GM21825 (cell line): ENCODE data around the gene SNX5.

ENCODE experiments used
- ATAC-seq: cut with Tn5 transposase; IDR thresholded peaks from one replicate; pipeline ENCODE4 v1.9.1; 2021; ENCODE audit warnings: mild to moderate bottlenecking, moderate library complexity; ENCODE audit not compliant: unreplicated experiment

Gene SNX5

DNA sequence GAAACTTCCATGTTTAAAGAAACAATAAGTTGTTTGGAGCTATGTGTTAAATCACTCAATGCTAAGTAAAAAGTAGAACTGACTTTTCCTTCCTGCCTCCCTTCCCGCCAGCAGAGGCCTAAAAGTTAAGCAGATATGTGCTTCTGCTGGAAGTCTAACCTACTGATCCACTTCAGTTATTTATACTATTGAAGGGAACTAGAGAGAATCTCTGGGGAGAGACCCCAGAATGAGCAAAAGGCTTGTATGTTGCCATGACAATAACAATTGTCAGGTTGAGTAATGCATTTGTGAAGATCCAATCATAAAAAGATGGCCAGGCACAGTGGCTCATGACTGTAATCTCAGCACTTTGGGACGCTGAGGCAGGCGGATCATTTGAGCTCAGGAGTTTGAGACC, 25.0 kb upstream of the SNX5 start:
- no peak for ATAC-seq

DNA sequence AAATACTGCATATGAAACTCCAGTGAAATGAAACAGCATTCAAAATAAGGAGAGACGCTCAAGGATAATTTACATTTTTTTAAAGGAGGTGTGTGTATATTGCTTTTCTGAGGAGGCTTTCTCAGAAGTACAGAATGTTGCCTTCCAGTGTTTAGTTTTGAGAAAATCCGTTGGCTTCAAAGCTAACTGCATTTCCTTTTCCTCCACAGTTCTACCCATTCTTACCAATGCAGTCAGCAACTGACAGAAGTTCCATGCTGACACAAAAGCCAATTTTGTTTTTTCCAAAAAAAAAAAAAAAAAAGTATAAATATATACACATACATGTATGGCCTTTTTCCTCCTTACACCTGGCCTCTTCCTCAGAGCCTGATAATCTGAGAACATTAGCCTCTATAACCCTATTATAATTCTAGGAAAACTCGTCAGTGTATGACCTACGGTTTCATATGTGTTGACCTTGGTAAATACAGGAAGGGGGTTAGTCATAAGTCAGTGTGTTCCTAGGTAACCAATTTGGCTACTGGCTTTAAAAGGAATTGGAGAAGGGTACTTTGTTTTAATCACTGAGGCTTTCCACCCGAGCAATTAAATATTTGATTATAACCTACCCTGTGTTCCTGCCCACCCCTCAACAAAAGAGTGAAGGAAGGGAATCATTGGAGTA, 24.4 kb upstream of the SNX5 start:
- no peak for ATAC-seq

DNA sequence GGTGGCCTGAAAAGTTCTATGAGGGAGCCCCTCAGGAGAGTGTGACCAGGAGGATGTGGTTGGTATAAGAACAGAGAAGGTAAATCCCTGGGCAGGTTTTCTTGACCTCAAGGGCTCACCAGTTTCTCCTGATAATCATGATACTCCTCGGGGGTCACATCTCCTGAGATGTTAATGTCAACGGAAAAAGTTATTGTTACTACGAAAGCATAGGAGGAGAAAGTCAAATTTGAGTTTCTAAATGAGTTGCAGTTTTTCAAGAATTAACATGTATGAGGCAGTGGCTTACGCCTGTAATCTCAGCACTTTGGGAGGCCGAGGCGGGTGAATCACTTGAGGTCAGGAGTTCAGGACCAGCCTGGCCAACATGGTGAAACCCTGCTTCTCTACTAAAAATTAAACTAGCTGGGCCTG, 23.6 kb upstream of the SNX5 start:
- ATAC-seq = peak; percentile 51

DNA sequence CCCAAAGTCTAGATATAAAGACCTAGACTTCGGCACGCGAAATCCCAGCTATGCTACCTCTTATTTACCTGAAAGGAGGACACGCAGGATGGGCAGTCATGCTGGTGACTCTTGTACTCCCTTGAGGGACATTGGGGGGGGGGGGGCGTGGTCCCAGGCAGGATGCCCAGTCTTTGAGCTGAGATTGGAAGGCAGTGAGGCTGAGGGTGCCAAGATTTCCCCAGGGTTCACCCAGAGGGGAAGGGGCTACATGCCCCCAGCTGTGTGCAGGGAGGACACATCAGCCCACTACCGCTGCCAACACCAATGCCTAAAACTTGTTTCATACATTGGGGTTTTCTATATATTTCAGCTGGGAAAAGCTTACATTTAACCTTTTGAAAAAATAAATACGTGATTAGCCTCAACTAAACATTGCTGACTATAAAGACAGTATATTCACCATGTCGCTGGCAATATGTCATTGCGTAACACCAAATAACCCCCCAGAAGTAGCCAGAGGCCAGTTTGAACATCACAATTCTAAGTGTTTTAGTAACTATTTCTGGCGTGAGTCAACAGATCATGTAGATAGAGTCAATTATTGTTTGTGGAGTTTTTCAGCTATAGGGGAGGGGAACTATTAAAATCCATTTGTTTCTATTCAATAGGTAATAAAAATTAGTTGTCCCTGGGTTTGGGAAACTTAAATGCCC, 21.8 kb upstream of the SNX5 start:
- ATAC-seq = no peak

DNA sequence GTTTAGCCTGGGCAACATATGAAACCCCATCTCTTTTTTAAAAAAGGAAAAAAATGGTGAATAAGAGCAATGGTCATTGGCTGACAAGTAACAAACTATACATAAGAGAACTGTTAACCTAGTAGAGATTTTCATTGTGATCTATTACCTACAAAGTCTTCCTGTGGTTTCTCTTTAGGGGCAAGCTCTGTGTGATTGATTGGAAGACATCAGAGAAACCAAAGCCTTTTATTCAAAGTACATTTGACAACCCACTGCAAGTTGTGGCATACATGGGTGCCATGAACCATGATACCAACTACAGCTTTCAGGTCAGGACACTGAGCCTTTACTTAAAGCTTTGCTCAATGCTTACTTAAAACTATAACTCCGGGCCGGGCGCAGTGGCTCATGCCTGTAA, 19.4 kb upstream of the SNX5 start:
- ATAC-seq = no peak

DNA sequence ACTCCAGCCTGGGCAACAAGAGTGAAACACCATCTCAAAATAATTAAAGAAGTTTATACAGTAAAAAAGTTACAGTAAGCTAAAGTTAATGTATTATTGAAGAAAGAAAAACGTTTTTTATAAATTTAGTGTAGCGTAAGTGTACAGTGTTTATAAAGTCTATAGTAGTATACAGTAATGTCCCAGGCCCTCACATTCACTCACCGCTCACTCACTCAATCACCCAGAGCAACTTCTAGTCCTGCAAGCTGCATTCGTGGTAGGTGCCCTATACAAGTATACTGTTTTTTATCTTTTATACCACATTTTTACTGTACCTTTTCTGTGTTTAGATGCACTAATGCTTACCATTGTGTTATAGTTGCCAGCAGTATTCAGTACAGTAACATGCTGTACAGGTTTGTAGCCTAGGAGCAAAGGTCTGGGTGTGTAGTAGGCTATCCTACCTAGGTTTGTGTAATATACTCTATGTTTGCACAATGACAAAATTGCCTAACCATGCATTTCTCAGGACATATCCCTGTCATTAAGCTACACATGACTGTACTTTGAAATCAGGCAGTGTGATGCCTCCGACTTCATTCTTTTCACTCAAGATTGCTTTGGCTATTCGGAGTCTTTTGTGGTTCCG, 16.9 kb upstream of the SNX5 start:
- no peak for ATAC-seq

DNA sequence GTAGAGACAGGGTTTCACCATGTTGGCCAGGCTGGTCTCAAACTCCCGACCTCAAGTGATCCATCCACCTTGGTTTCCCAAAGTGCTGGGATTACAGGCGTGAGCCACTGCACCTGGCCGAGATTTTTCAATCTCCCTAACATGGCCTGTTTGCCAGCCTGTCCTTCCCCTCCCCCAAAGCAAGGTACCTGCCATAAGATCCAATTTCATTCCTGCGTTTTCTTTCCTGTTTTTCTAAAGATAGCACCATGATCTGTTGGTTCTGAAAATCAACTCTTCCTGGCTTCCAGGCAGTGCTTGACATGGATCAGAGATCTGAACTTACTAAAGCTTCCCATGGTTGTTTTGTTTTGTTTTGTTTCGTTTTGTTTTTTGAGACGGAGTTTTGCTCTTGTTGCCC, 7.7 kb upstream of the SNX5 start:
- no peak for ATAC-seq

DNA sequence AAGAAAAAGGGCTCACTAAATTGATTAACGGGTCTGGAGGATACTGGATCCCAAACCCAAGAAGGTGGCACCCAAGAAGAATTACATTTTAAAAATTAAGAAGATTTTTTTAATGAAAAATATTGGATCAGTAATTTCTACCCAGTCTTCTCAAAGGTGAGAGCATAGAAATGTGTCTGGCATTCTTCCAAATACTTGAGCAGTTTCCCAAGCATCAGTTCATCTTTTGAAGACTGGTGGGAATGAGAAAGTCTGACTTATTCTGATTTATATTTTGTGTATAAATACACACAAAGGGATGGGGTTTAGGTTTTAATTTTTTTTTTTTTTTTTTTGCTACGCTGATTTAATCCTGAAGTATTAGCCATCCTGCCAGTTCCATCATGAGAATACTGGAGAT, 3.5 kb upstream of the SNX5 start:
- no peak for ATAC-seq

DNA sequence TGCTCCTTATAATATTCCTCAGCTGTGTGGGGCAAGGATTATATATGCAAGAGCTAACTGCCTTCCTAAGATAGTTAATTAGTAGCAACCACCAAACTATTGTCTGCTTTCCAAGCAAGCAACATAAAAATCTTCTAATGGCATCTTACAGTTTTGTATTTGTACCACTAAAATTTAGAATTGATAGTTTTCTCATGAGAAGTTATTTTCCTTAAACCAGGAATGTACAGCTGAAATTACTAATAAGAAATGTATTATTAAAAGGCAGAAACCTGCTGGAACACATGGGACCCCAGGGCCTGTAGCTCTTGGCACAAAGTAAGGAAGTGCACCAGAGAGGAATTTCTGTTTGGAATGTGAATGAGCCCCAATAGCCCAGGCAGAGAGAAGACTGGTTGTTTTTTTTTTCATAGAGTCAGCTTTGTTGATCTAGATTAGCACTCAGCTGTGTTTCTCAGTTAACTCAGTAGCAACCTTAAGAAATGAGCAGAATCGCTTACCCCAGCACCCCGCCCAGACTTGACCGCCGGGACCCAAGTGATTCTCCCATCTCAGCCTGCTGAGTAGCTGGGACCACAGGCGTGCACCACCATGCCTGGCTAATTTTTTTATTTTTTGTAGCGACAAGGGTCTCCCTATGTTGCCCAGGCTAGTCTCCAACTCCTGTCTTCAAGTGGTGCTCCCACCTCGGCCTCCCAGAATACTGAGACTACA, 2.9 kb upstream of the SNX5 start:
- no peak for ATAC-seq

DNA sequence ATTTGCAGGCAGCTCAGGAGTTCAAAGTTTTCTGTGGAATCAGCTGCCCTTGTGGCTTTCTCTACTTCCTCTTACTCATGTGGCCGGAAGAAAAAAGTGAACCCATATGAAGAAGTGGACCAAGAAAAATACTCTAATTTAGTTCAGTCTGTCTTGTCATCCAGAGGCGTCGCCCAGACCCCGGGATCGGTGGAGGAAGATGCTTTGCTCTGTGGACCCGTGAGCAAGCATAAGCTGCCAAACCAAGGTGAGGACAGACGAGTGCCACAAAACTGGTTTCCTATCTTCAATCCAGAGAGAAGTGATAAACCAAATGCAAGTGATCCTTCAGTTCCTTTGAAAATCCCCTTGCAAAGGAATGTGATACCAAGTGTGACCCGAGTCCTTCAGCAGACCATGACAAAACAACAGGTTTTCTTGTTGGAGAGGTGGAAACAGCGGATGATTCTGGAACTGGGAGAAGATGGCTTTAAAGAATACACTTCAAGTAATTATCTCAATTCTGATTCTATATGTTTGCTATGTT, 1.4 kb upstream of the SNX5 start:
- ATAC-seq = no peak

DNA sequence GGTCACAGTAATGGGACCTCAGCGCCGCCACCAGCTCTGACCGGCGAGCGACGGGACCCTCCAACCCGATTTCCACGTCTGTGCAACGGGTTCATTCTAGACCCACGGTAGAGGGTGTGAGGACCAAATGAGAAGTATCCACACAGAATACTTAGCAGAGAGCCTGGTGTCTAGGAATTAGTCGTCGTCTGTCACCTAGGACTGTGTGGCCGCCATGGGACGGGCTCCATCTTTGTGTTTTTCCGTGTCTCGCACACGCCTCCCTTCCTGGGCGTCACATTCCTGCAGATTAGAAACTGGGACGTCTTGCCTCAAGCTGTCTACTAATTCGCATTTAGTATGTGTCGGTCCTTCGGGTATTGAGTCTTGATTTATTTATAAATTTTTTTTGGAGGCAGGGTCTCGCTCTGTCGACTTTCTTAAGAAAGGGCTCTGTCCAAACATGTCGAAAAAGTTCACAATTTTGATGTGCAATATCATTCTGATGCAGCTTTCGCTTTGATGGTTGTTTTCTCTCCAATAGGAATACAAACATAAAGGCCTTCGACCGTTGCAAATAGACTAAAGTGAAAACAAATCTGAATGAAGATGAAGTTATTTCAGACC, 787 bp upstream of the SNX5 start:
- ATAC-seq = peak; percentile 13

DNA sequence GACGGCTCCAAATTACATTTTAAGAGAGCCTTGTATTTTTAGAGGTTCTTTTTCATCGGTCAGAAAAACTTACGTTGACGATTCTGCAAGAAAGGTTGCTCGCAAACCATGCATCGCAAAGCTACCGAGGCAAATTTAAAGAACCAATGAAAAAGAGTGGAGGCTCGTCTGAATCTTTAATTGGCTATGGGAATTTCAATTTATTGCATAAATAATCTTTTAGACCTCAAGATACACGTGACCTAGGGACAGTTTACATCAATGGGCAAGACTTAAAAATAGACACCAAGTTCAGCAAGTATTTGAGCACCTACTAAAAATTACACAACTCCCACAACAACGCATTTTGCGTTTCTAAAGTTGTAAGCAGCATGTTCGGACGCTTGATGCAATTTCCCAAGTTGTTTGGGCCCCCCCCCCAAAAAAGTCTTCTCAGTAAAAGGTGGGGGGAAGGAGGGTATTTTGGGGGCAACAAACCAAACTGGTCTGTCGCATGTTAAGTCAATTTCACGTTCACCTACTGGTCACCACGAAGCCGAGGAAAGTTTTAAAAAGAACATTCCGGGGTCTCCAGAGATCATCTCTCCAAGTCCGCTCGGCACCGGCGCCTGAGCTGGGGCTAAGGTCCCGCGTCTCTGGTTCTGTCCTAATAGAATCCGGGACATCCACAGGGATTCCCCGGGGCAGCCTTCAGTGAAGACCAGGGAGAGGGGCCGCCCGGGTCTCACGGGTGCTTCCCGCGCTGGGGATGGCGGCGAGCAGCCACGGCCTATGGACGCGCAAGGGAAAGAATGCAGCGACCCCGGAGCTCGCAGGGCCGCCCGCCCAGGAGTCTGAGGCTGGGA, 851 bp downstream of the SNX5 start:
- ATAC-seq = peak; percentile 2

DNA sequence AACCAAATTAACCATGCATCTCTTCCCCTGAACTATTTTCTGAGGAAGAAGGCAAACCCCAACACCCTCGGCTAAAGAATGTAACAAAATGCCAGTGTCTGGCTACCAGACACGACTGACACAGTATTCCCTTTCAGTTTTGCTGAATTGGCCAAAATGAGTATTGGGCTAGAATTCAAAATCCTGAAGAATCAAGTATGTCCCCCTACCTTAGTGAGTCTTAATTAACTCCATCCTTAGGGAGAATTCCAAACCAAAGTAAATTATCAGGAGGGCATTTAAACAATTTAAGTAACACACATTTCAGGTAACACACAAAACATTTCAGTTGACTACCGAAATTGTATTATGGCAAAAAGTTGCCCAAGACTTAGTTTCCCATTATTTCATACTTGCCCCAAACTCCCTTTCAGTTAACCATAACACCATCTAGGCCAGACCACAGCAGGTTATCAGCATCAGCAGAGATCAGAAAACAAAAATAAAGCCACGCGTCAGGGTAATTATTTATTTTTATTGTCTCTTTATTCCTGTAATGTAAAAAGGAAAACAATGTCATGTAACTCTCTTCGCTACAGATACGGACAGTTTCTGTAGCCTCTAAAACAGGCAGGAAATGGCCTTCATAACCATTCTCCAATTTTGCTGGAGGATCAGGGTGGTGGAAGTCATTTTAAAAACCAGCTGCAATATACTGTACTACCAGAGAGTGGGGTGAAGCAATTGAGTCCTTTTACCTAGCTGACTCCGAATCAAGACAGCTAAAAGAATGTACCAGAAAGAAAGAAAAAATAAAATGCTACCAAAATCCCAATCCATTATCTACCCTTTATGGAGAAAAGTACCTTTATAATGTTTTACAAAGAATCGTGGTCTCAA, 1.9 kb downstream of the SNX5 start:
- no peak for ATAC-seq

DNA sequence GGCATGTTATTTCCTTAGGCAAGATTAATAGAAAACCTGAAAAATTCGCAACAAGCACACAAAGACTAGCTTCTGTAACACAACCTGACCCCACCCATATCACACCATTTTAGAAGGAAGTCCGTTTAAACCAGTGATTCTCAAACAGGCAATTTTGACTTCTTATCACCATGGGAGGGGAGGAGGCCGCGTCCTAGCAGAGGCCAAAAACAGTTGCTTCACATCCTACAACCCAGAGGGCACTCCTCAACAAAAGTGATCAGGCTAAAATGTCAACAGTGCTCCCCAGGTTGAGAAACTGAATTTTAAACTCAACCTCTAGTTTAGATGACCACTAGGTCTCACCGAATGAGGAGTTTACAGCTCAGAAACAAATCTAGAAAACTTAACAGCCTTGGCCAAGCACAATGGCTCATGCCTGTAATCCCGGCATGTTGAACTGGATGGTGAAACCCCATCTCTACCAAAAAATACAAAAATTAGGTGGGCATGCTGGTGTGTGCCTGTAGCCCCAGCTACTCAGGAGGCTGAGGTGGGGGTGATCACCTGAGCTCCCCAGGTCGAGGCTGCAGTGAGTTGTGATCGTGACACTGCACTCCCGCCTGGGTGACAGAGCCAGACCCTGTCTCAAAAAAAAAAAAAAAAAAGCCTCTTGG, 3.4 kb downstream of the SNX5 start:
- ATAC-seq = no peak

DNA sequence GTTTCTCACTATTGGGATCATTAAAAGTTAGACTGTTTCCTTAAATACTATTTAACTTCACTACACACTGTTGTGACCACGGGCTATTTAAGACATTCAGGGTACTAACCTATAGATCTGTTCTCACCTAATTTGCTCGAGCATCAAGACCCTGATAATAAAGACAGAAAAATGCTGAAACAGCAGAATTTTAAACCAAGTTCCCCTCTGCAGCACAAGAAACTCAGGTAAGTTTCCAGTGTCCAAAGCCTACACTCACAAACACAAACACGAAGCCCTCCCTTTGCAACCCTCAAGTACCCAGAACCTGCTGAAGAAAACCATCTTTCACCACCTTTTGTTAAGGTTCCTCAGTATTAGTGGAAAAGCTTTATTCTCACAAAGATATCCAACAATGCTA, 4.0 kb downstream of the SNX5 start:
- no peak for ATAC-seq

DNA sequence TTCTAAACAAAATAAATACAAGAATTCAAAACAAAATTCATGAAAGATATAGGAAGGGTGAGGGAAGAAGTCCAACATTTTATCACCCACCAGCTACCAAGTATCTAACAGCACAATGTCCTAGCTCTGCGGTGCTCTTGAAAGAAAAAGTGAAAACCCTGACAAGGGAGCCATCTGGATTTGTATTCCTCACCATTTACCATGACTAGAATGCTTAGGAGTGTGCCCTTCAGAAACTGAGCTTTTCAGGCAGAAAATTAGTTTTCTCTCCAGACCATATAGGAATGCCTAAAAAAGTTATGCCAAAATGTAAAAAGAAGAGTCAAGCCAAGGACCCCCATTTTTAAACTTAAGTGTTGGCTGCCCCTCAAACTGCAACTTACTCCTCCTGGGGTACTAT, 4.5 kb downstream of the SNX5 start:
- no peak for ATAC-seq

DNA sequence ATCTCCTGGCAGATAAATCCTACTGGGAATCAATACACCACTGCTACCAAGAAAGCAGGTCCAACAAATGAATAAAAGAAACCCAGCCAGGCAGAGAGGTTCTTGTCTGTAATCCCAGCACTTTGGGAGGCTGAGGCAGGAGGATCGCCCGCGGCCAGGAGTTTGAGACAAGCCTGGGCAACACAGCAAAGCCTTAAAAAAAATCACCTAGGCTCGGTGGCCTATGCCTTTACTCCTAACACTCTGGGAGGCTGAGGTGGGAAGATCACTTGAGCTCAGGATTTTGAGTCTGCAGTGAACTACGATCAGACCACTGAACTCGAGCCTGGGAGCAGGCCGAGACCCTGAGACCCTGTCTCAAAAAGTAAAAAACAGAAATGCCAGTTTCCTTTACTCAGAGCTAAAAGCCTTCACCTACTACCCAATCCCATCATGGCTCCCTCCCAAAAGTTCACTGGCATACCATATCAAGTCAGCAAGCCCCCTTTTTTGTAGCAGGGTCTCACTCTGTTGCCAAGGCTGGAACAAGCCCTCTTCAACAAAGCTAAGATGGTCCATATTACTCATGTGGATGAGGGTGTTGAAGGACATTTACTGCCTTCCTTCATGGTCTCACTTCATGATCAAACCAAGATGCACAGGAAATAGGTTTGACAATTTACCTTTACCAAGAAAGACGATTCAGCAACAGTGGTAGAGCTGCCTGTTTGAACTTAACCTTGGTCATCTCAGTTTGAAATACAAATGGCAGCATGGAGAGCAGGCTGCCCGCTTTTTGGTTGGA, 5.3 kb downstream of the SNX5 start:
- ATAC-seq = no peak

DNA sequence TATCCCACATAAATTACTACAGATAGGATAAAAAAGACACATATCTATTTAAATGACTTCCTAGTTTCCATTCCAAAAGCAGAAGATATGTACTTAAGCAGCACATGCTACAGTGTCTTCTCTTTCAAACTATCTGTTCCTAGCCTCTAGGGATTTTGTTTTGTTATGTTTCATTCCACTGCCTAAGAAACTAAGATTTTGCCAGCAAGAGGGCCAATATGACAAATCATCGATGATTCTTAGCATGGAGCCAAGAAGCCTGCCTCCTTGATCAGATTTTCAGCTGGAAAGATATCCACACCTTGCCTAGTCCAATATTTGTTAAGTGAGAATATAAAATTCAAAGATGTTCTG, 7.0 kb downstream of the SNX5 start:
- ATAC-seq = no peak
